IMR-90 (cell line): ENCODE data around the gene FRK. TPM values are rescaled to one million over a fixed set of nuclear protein-coding genes. Genes with fewer than 3 reads are reported as not detected.

Experiments used
- ATAC-seq: fragments of 200-7000 bp; cut with Tn5 transposase; 2 replicates; pipeline ENCODE4 v1.9.1; 2020; ENCODE audit warnings: low read depth, mild to moderate bottlenecking, moderate library complexity
- BruUV-seq: library from RNA; stranded (reverse); fragments of 400-500 nt; replicated peaks from 2 replicates; lab custom pipeline; 2021; lab: Mats Ljungman, UMichigan
- CTCF ChIA-PET: fragments of 300-600 bp; formaldehyde crosslinking; extraction: SDS; loops from one replicate; lab custom pipeline; 2021; ENCODE audit warnings: antibody characterized with exemption; lab: Yijun Ruan, JAX
- POLR2A ChIA-PET: fragments of 300-600 bp; sonication (Branson Sonifier 250); formaldehyde crosslinking; loops from one replicate; lab custom pipeline; 2022; ENCODE audit warnings: antibody characterized with exemption; ENCODE audit not compliant: unreplicated experiment; lab: Charles Lee
- DNase-seq: peaks from one replicate; pipeline ENCODE4 v3.0.0; 2013
- H2AFZ ChIP-seq: replicated peaks from 2 replicates; pipeline ENCODE3; 2013; ENCODE audit warnings: low read length, mild to moderate bottlenecking; ENCODE audit not compliant: poor library complexity
- H2AK5ac ChIP-seq: 2 replicates; pipeline ENCODE4 v1.6.1; 2013; ENCODE audit warnings: low read depth, low read length, inconsistent platforms
- H2AK9ac ChIP-seq: replicated peaks from 2 replicates; pipeline ENCODE3; 2013; ENCODE audit warnings: mild to moderate bottlenecking, low read depth, low read length, moderate library complexity; ENCODE audit not compliant: poor library complexity
- H2BK120ac ChIP-seq: 2 replicates; pipeline ENCODE4 v1.6.1; 2013; ENCODE audit warnings: low read depth, low read length, inconsistent platforms
- H2BK15ac ChIP-seq: 3 replicates; pipeline ENCODE4 v1.6.1; 2013; ENCODE audit warnings: low read depth, low read length, inconsistent platforms
- H2BK20ac ChIP-seq: 2 replicates; pipeline ENCODE4 v1.6.1; 2013; ENCODE audit warnings: low read depth, mild to moderate bottlenecking, inconsistent platforms, low read length, moderate library complexity
- H2BK5ac ChIP-seq: 2 replicates; pipeline ENCODE4 v1.6.1; 2013; ENCODE audit warnings: mild to moderate bottlenecking, low read depth, low read length, inconsistent platforms; ENCODE audit not compliant: poor library complexity, severe bottlenecking
- H3K14ac ChIP-seq: replicated peaks from 2 replicates; pipeline ENCODE4 v1.6.1; 2013; ENCODE audit warnings: low read depth, low read length, inconsistent platforms
- H3K18ac ChIP-seq: 2 replicates; pipeline ENCODE4 v1.6.1; 2013; ENCODE audit warnings: low read depth, low read length, control low read depth
- H3K23ac ChIP-seq: 2 replicates; pipeline ENCODE4 v1.6.1; 2013; ENCODE audit warnings: low read depth, low read length, inconsistent platforms
- H3K27ac ChIP-seq: 2 replicates; pipeline ENCODE4 v1.5.1; 2013; ENCODE audit warnings: mild to moderate bottlenecking, control low read depth, low read length; ENCODE audit not compliant: insufficient read depth
- H3K27me3 ChIP-seq: 2 replicates; pipeline ENCODE4 v1.6.1; 2013; ENCODE audit warnings: low read length; ENCODE audit not compliant: control insufficient read depth, insufficient read depth
- H3K36me3 ChIP-seq: 2 replicates; pipeline ENCODE4 v1.6.1; 2013; ENCODE audit warnings: low read length, mixed read lengths; ENCODE audit not compliant: control insufficient read depth, insufficient read depth
- H3K4ac ChIP-seq: 2 replicates; pipeline ENCODE4 v1.6.1; 2013; ENCODE audit warnings: low read depth, low read length, inconsistent platforms
- H3K4me1 ChIP-seq: 2 replicates; pipeline ENCODE4 v1.6.1; 2013; ENCODE audit warnings: low read length, mixed read lengths; ENCODE audit not compliant: control insufficient read depth, insufficient read depth
- H3K4me2 ChIP-seq: 2 replicates; pipeline ENCODE4 v1.6.1; 2013; ENCODE audit warnings: low read depth, mild to moderate bottlenecking, control low read depth, low read length, moderate library complexity
- H3K4me3 ChIP-seq: 2 replicates; pipeline ENCODE4 v1.5.1; 2013; ENCODE audit warnings: low read depth, mild to moderate bottlenecking, control low read depth, low read length, moderate library complexity; ENCODE audit not compliant: insufficient read depth
- H3K56ac ChIP-seq: 2 replicates; pipeline ENCODE4 v1.6.1; 2013; ENCODE audit warnings: low read length, inconsistent platforms; ENCODE audit not compliant: insufficient read depth; ENCODE audit errors: extremely low read depth
- H3K79me1 ChIP-seq, 2 experiments: 2 replicates each; pipeline ENCODE4 v1.6.1; 2013; ENCODE audit warnings: low read length in 2 of 2, inconsistent platforms in 1 of 2, low read depth in 1 of 2
- H3K9ac ChIP-seq: 2 replicates; pipeline ENCODE4 v1.6.1; 2013; ENCODE audit warnings: low read depth, low read length, control low read depth
- H3K9me1 ChIP-seq: 2 replicates; pipeline ENCODE4 v1.6.1; 2013; ENCODE audit warnings: low read length, inconsistent platforms; ENCODE audit not compliant: insufficient read depth
- H3K9me3 ChIP-seq: 2 replicates; pipeline ENCODE4 v1.6.1; 2013; ENCODE audit warnings: low read length; ENCODE audit not compliant: control insufficient read depth, insufficient read depth
- H4K20me1 ChIP-seq: 2 replicates; pipeline ENCODE4 v1.6.1; 2013; ENCODE audit warnings: low read length, inconsistent platforms; ENCODE audit not compliant: insufficient read depth
- H4K5ac ChIP-seq: 2 replicates; pipeline ENCODE4 v1.6.1; 2013; ENCODE audit warnings: mild to moderate bottlenecking, low read depth, low read length, control low read depth
- H4K8ac ChIP-seq, 2 experiments: 2 replicates each; pipeline ENCODE4 v1.6.1; 2013; ENCODE audit warnings: low read depth in 2 of 2, low read length in 2 of 2, control low read depth in 1 of 2, inconsistent platforms in 1 of 2
- H4K91ac ChIP-seq: 2 replicates; pipeline ENCODE4 v1.6.1; 2013; ENCODE audit warnings: low read depth, low read length, inconsistent platforms; ENCODE audit not compliant: insufficient read depth
- CHD1 ChIP-seq: IDR thresholded peaks from 2 replicates; pipeline ENCODE4 v1.6.1; 2012; ENCODE audit warnings: low read depth, low read length, improper control_type of control experiment
- CTCF ChIP-seq: conservative IDR thresholded peaks from 2 replicates; pipeline ENCODE4 v1.5.1; 2012; ENCODE audit warnings: mild to moderate bottlenecking, low read depth, low read length, improper control_type of control experiment
- FOS ChIP-seq: fragments of 150-350 bp; IDR thresholded peaks from 2 replicates; pipeline ENCODE4 v1.6.1; 2016; ENCODE audit warnings: low read depth, low read length
- MAFK ChIP-seq: IDR thresholded peaks from 2 replicates; pipeline ENCODE4 v1.6.1; 2012; ENCODE audit warnings: low read depth, low read length, improper control_type of control experiment
- MAZ ChIP-seq: IDR thresholded peaks from 2 replicates; pipeline ENCODE4 v1.6.1; 2012; ENCODE audit warnings: low read depth, mild to moderate bottlenecking, low read length, improper control_type of control experiment, moderate library complexity, borderline replicate concordance
- MXI1 ChIP-seq: IDR thresholded peaks from 2 replicates; pipeline ENCODE4 v1.6.1; 2012; ENCODE audit warnings: low read depth, mild to moderate bottlenecking, low read length, moderate library complexity, borderline replicate concordance
- POLR2A ChIP-seq: IDR thresholded peaks from 2 replicates; pipeline ENCODE4 v1.6.1; 2012; ENCODE audit warnings: mild to moderate bottlenecking, low read depth, low read length
- RCOR1 ChIP-seq: IDR thresholded peaks from 2 replicates; pipeline ENCODE4 v1.6.1; 2012; ENCODE audit warnings: mild to moderate bottlenecking, low read length, improper control_type of control experiment; ENCODE audit not compliant: insufficient replicate concordance
- RFX5 ChIP-seq: IDR thresholded peaks from 2 replicates; pipeline ENCODE4 v1.8.0; 2012; ENCODE audit warnings: low read depth, mild to moderate bottlenecking, low read length, moderate library complexity
- USF2 ChIP-seq: fragments of 150-350 bp; IDR thresholded peaks from 2 replicates; pipeline ENCODE4 v1.6.1; 2017; ENCODE audit warnings: mild to moderate bottlenecking, antibody characterized with exemption, low read length, low read depth
- dilution Hi-C: fragments of 300-500 bp; cut with HindIII; formaldehyde crosslinking; loops from one replicate; pipeline ENCODE4 v1.14.3; 2018; ENCODE audit warnings: low sequenced_read_pairs; ENCODE audit not compliant: unreplicated experiment
- in situ Hi-C: fragments of 300-500 bp; cut with MboI; formaldehyde crosslinking; loops from 3 replicates; pipeline ENCODE4 v1.14.3; 2019; ENCODE audit warnings: low sequenced_read_pairs, inconsistent platforms, mixed read lengths
- intact Hi-C: fragments of 100-400 bp; cut with micrococcal nuclease; formaldehyde crosslinking; loops from 2 replicates; pipeline ENCODE4 v1.10.0; 2022
- polyA plus RNA-seq, 3 experiments: library from polyadenylated mRNA; depleted of rRNA; stranded (reverse); fragments of >200 nt; gene quantifications; 2 replicates each; pipeline ENCODE4 v1.2.3, GENCODE V29; 2012; ENCODE audit warnings: low replicate concordance in 1 of 3
- total RNA-seq: library from RNA; depleted of rRNA; stranded (reverse); fragments of >200 nt; gene quantifications from 2 replicates; pipeline ENCODE4 v1.2.3, GENCODE V29; 2012
- TF ChIP-seq, protein P1 (sequence below): fragments of 150-350 bp; IDR thresholded peaks from 2 replicates; pipeline ENCODE4 v1.6.1; 2016; ENCODE audit warnings: low read depth, mild to moderate bottlenecking, low read length, moderate library complexity, borderline replicate concordance

The FRK gene
- total and polyA plus RNA-seq, 2 of the 4 experiments (the other 2 are of a cell fraction), result under 0.01 to 0.02 TPM

DNA sequence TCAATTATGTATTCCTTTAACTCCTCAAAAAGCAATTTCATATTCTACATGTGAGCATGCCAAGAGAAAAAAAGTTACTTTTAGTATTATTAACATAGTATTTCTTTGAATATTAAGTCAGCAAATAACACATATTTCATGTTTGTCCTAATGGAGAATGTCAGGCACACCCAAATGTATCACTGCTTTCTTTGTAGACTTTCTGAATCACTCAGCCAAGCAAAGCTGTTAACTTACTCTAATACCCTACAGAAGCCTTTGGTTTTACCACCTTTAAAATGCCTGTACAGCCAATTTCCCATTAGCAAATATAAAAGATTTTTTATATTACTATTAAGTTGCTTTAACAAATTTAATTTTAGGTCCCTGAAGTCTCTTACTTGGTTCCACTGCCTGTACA is 23.8 kb downstream of the FRK start:
- no peak overlapping the region for H2BK15ac ChIP-seq
- H3K56ac ChIP-seq, result no peak overlapping the region
- DNase-seq (no peak), ATAC-seq (no peak)
- H2BK120ac ChIP-seq, result no peak overlapping the region
- CTCF ChIA-PET, result interaction anchor here (0.9 kb wide), 1 partner anchor 24 kb away, joined by 4 read pairs; the partner anchor contains the start of gene FRK
- no peaks in the 10 kb centered on the region for H3K9me1 ChIP-seq
- no peak overlapping the region for H4K91ac ChIP-seq
- dilution Hi-C loops (no loop called here), in situ Hi-C loops (no loop called here), intact Hi-C loops (no loop called here)
- no peak overlapping the region for H4K5ac ChIP-seq
- POLR2A ChIA-PET, result no interaction called here
- no peaks in the 10 kb centered on the region for H3K9me3 ChIP-seq
- no peak overlapping the region for H2AK5ac ChIP-seq
- H2AK9ac ChIP-seq, result no peak overlapping the region
- no peak overlapping the region for H3K23ac ChIP-seq
- BruUV-seq, result no TSS peak
- H4K20me1 ChIP-seq, result no peaks in the 10 kb centered on the region
- no peak overlapping the region for H2BK5ac ChIP-seq
- TF ChIP-seq, protein P1, sequence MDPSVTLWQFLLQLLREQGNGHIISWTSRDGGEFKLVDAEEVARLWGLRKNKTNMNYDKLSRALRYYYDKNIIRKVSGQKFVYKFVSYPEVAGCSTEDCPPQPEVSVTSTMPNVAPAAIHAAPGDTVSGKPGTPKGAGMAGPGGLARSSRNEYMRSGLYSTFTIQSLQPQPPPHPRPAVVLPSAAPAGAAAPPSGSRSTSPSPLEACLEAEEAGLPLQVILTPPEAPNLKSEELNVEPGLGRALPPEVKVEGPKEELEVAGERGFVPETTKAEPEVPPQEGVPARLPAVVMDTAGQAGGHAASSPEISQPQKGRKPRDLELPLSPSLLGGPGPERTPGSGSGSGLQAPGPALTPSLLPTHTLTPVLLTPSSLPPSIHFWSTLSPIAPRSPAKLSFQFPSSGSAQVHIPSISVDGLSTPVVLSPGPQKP, result no peak
- no peak for TF ChIP-seq MAZ
- no peak for TF ChIP-seq RCOR1
- TF ChIP-seq CHD1, result no peak
- no peak for TF ChIP-seq MXI1
- TF ChIP-seq USF2, result no peak
- no peak for TF ChIP-seq MAFK
- no peak for TF ChIP-seq RFX5
- no peak for TF ChIP-seq POLR2A
- no peak for TF ChIP-seq CTCF
- no peak for TF ChIP-seq FOS
- no peak overlapping the region for H4K8ac ChIP-seq
- no peak overlapping the region for H3K4me2 ChIP-seq
- H3K4me1 ChIP-seq, result peaks cover 3% of the 10 kb centered on the region
- H2BK20ac ChIP-seq, result no peak overlapping the region
- no peak overlapping the region for H3K4ac ChIP-seq
- H3K14ac ChIP-seq, result no peak overlapping the region
- no peak overlapping the region for H2AFZ ChIP-seq
- no peak overlapping the region for H3K9ac ChIP-seq
- H3K79me1 ChIP-seq, result no peaks in the 10 kb centered on the region
- H3K36me3 ChIP-seq, result no peaks in the 10 kb centered on the region
- H3K18ac ChIP-seq, result no peak overlapping the region
- H3K27ac ChIP-seq, result no peak overlapping the region
- H3K4me3 ChIP-seq, result no peak overlapping the region
- H3K27me3 ChIP-seq, result no peaks in the 10 kb centered on the region
